Brain microvascular endothelial cell (primary cell): ENCODE measurements around the gene KIRREL3.

Experiments used
- DNase-seq: peaks from one replicate; pipeline ENCODE4 v3.0.0-alpha.2; 2020
- H3K27ac ChIP-seq: fragments of 250-450 bp; sonication (Bioruptor Pico); 2 replicates; pipeline ENCODE4 v1.5.1; 2020; ENCODE audit warnings: mild to moderate bottlenecking, moderate library complexity
- H3K27me3 ChIP-seq: fragments of 250-450 bp; sonication (Bioruptor Pico); replicated peaks from 2 replicates; pipeline ENCODE4 v1.5.1; 2020; ENCODE audit warnings: mild to moderate bottlenecking
- H3K36me3 ChIP-seq: fragments of 250-450 bp; sonication (Bioruptor Pico); replicated peaks from 2 replicates; pipeline ENCODE4 v1.5.1; 2020; ENCODE audit warnings: mild to moderate bottlenecking
- H3K4me3 ChIP-seq: 2 replicates; pipeline ENCODE4 v1.5.1; 2011; ENCODE audit warnings: low read depth, mild to moderate bottlenecking, control low read depth, low read length, moderate library complexity
- CTCF ChIP-seq: IDR thresholded peaks from 2 replicates; pipeline ENCODE4 v1.5.1; 2011; ENCODE audit warnings: low read depth, mild to moderate bottlenecking, moderate library complexity, low read length, control low read depth, inconsistent platforms; ENCODE audit errors: missing control alignments
- in situ Hi-C: cut with HindIII; loops from 2 replicates; pipeline ENCODE4 v1.10.0; 2017; ENCODE audit warnings: low sequenced_read_pairs, low pct_ligation_motif_present

KIRREL3 gene

DNA sequence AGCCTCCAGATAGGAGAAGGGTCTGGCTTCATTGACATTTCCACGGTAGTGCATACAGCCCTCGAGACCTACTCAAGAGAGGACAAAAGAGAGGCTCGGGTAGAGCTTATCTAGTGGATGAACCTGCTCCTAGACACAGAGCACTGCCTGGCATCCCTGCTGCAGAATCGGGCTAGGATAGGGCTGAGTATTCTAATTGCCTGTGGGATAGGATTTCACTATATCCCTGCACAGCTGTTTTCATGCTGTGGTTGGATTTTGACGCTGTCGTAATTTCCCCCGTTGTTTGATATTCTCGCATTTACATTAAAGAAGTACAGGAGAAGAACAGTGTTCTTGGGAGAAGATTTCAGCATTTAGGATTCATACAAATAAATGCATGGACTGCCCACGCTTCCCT lies 107.8 kb downstream of the KIRREL3 start:
- no peak for DNase-seq
- no peaks in the 10 kb centered on the region for H3K36me3 ChIP-seq
- H3K27ac ChIP-seq, result no peak overlapping the region
- in situ Hi-C loops, result no loop called here
- H3K4me3 ChIP-seq, result no peak overlapping the region
- no peaks in the 10 kb centered on the region for H3K27me3 ChIP-seq
- TF ChIP-seq CTCF, result no peak

DNA sequence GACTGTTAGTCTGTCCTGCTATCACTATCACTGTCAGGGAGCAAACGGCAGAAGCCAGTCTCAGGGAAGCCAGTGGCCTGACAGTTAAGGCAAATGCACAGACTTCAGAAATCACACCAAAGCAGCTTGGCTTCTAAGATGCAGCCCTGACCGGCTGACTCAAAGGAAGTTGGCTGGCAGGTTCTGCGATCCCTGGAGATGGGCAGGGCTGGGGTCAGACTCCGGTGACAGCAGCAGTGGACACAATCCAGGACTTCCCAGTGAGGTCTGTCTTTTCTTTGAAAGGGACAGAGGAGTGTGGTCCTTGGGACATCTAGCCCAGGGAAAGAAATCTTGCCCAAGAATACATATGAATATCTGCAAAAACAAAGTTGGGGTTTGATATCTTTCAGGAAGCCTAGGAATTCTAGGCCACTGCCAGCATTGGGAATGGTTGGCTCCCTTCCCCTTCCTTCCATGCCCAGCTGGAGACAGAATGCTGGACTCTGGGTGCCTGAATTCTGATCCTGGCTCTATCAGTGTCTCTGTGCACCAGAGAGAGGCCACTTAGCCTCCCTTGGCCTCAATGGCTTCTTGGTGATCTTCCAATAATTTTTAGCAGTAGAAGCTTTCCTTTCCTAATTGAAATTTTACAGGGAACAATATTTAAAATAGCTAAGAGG lies 108.9 kb downstream of the KIRREL3 start:
- H3K4me3 ChIP-seq, result no peak overlapping the region
- H3K27me3 ChIP-seq, result no peaks in the 10 kb centered on the region
- DNase-seq, result no peak
- in situ Hi-C loops, result no loop called here
- H3K27ac ChIP-seq, result no peak overlapping the region
- no peak for TF ChIP-seq CTCF
- no peaks in the 10 kb centered on the region for H3K36me3 ChIP-seq

DNA sequence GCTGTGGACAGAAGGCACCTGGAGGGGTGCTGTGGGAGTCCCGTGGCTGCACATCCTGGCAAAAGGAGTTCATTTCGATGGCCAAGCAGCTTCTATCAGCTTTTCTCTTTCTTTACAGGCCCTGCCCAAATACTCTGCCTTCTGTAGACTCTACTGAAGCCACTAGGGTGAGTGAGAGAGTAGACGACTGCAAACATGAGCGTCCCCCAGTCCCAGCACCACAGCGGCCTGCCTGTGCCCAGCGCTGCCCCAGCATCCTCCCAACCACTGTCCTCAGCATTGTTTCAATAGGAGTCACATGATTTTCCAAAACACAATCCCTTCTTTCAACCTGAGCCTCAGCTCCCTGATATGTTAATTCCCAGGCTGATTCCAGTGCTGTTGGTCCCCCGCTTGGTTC lies 110.0 kb downstream of the KIRREL3 start:
- peak; percentile 39 for TF ChIP-seq CTCF
- H3K27me3 ChIP-seq, result no peaks in the 10 kb centered on the region
- no peak for DNase-seq
- in situ Hi-C loops, result no loop called here
- H3K4me3 ChIP-seq, result no peak overlapping the region
- no peak overlapping the region for H3K27ac ChIP-seq
- H3K36me3 ChIP-seq, result no peaks in the 10 kb centered on the region

- TF ChIP-seq CTCF, result no peak
- DNase-seq, result no peak
- no peak overlapping the region for H3K4me3 ChIP-seq
These were observed 112.4 kb downstream of the KIRREL3 start for GRCh38 chr11:126888115-126888712.

GRCh38 chr11:126886636-126887035 lies 113.9 kb downstream of the KIRREL3 start:
- in situ Hi-C loops, result no loop called here
- no peak for TF ChIP-seq CTCF
- no peaks in the 10 kb centered on the region for H3K36me3 ChIP-seq
- no peaks in the 10 kb centered on the region for H3K27me3 ChIP-seq
- no peak for DNase-seq
- H3K4me3 ChIP-seq, result no peak overlapping the region
- H3K27ac ChIP-seq, result no peak overlapping the region

More at GRCh38 chr11:126888115-126888712, 112.4 kb downstream of the KIRREL3 start:
- Histone ChIP-seq H3K36me3 (no peaks in the 10 kb centered on the region), H3K27me3 (no peaks in the 10 kb centered on the region), H3K27ac (no peak overlapping the region)
- in situ Hi-C loops, result no loop called here

DNA sequence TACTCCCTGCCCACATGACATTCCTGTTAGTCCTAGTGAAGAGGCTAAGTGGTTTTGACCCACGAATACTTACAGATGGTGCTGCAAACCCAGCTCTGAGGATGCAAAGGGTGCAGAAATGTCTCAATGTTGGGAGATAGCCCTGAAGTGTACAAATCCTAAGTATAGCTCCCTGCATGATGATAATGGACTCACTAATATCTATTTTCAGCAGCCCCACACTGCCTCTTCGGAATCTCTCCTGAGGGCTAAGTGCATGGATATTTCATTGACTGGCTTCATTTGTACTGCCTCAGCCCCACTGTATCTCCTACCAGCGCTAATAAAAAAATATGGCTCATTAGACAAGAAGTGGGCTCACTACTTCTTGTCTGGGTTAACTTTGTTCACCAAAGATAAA lies 114.5 kb downstream of the KIRREL3 start:
- no peak for TF ChIP-seq CTCF
- no peak overlapping the region for H3K27ac ChIP-seq
- in situ Hi-C loops, result no loop called here
- no peak overlapping the region for H3K4me3 ChIP-seq
- H3K27me3 ChIP-seq, result no peaks in the 10 kb centered on the region
- DNase-seq, result no peak
- H3K36me3 ChIP-seq, result no peaks in the 10 kb centered on the region
